ENCODE results near the gene OPN1MW3.
"Not testable (repeated sequence)": the region's sequence is repeated elsewhere in the genome, so short reads cannot be mapped to it uniquely, and the experiment has no call there.

Gene OPN1MW3

DNA sequence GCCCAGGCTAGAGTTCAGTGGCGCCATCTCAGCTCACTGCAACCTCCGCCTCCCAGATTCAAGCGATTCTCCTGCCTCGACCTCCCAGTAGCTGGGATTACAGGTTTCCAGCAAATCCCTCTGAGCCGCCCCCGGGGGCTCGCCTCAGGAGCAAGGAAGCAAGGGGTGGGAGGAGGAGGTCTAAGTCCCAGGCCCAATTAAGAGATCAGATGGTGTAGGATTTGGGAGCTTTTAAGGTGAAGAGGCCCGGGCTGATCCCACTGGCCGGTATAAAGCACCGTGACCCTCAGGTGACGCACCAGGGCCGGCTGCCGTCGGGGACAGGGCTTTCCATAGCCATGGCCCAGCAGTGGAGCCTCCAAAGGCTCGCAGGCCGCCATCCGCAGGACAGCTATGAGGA lies at the start of gene OPN1MW3:
Gene OPN1MW3, plus strand, starts transcription at position 301 of the 400 bp plus-strand sequence. Its CDS starts 38 bp downstream, at position 339.
- not testable (repeated sequence) for DNase-seq

DNA sequence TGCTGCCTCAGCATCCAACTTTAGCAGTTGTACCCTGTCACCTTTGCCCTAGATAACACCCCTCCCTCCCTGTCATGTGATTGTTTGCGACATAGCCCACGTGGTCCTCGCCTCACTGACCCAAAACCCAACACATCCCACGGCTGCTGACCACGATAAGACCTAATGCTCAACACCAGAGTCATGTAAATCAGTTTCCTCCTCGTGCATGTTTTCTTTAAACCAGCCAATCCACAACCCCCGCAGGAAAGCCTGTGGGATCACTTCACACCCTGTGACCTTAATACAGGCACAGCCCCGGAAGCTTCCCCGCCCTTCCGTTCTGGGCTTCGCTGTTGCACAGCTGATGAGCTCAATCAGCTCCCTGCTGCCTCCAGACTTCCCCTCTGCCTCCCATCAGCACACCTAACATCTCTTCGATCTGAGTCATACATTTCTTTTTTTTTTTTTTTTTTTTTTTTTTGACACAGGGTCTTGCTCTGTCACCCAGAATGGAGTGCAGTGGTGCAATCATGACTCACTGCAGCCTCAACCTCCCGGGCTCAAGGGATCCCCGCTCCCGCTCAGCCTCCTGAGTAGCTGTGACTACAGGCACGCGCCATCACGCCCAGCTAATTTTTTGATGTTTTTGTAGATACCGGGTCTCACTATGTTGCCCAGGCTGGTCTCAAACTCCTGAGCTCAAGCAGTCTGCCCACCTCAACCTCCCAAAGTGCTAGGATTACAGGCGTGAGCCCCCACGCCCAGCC lies 47.5 kb upstream of the OPN1MW3 start:
- not testable (repeated sequence) for DNase-seq

DNA sequence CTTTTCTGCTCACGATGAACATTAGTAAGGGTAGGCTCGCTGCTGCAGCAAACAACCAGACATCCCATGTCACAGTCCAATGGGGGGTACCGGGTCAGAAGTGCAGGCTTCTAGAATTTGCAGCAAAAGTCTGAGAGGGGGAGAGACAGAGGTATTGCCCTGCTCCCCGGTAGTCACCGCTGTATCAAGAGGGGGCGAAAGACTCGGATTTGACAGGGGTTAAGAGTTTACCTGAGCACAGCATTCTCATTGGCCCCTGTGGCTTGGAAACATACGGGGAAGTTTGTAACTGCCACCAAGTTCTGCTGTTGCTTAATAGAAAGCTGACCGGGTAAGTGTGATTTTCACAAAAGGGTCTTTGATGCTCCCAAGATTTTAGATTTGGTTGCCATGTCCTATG lies 46.3 kb upstream of the OPN1MW3 start:
- not testable (repeated sequence) for DNase-seq

DNA sequence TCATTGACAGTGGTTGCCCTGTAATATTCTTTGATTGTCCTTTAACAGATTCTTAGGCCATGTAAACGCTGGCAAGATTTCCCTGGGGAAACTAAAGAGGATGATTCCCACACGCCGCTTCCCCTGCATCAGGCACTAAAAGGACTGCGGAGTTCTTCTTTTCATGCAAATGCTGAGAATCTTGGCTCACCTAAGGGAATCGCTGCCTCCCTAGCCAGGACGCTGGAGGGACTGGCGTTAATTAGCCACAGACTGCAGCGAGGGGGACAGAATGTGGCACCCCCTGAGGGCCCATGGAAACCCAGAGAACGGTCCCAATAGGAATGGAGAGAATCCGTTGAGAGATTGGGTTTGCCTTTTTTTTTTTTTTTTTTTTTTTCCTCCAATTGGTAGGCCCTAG lies 45.9 kb upstream of the OPN1MW3 start:
- not testable (repeated sequence) for DNase-seq

DNA sequence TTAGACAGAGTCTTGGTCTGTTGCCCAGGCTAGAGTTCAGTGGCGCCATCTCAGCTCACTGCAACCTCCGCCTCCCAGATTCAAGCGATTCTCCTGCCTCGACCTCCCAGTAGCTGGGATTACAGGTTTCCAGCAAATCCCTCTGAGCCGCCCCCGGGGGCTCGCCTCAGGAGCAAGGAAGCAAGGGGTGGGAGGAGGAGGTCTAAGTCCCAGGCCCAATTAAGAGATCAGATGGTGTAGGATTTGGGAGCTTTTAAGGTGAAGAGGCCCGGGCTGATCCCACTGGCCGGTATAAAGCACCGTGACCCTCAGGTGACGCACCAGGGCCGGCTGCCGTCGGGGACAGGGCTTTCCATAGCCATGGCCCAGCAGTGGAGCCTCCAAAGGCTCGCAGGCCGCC lies 37.9 kb upstream of the OPN1MW3 start, which contains the start of gene OPN1MW2:
Gene OPN1MW2, plus strand, starts transcription at position 301 of the 400 bp plus-strand sequence. Its CDS starts 60 bp downstream, at position 361.
- DNase-seq, result not testable (repeated sequence)

DNA sequence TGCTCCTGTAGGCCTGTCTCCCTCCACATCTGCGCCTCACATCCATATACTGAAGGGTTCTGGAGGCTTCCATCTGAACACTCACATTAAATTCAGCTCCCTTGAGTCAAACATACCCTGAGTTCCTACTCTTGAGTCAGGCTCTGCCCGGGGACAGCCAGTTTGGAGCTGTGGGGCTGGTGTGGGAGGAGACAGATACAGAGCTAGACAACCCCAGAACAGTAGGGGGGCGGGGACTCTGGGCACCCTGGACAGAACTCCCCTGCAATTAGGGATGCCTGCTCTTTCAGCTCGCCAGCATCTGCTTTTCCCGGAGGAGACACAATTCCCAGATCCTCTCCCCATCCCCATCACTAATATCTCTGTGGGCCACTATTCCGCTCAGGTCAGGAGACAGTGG lies 32.1 kb upstream of the OPN1MW3 start:
- DNase-seq, result not testable (repeated sequence)

DNA sequence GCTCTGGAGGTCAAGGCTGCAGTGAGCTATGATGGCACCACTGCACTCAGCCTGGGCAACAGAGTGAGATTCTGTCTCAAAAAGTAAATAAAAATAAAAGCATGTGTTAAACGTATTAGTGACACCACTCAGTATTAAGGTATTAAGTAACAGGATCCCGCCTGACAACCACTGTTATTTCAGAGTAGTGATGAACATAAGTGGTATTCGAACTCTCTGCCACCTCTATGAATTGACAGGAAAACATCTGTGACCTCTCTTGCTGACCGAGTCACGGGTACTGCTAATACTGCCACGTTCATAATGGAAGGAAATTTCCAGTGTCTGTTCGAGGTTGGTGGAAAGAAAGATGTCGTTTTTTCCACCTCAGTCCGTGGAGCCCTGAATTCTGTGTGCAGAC lies 30.7 kb upstream of the OPN1MW3 start:
- DNase-seq, result not testable (repeated sequence)

DNA sequence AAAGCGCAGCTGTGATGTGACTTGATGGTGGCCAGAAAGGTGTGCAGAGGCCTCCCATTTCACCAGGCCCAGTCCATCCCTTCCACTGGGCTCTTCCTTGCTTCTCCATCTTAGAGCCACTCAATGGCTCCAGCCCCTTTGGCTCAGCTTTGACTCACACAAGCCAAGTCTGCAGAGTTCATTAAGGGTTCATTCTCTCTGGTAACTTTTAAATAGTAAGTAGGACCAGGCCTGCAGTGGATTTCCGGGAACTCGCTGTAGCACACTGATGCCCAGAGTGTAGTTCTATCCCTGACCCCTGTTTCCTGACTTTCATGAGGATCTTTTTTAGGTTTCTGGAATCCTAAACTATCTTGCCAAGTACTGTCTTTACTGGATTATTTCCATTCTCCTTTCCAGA lies 25.9 kb upstream of the OPN1MW3 start:
- DNase-seq, result not testable (repeated sequence)

DNA sequence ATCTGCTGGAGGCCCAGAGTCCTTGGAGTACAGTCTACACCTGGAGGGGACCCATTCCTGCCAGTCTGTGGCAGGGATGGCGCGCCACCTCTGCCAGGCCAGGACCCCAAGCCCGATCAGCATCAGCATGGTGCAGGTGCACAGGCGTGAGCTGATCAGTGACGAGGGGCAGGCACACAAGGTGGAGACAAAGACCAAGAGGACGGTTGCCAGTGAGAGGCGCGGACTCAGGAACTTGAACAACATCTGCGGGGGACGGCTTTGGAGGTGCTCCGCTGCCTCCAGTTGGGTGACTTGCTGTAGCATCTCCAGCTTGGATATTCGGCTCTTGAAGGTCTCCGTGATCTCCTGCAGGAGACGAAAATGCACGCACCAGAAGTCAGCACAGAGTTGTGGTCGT lies 23.8 kb upstream of the OPN1MW3 start:
- not testable (repeated sequence) for DNase-seq

DNA sequence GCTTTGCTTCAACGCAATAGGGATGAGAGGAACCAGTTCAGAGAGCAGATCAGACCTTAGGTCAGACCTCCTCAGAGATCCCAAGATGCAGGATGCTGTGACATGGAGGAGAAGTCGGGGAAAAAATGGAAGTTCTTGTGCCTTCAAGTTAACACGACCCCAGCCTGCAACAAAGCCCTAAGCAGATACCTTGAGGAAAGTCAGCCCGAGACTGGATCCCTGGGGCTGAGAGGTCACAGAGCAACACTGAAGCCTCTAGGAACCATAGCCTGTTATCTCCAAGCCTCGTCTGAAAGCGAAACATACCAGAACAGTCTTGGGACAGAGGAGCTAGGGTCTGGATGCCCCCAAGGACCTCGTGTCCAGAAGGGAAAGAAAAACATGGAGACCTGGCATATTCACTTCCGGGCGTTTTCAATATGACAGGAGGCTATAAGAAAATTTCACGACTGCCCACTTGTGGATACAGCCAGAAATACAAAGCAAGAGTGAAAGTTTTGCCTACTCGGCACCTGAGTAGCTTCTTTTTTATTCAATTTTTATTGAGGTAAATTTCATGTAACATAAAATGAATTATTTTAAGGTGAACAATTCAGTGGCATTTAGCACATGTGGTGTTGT lies 18.3 kb upstream of the OPN1MW3 start:
- not testable (repeated sequence) for DNase-seq

DNA sequence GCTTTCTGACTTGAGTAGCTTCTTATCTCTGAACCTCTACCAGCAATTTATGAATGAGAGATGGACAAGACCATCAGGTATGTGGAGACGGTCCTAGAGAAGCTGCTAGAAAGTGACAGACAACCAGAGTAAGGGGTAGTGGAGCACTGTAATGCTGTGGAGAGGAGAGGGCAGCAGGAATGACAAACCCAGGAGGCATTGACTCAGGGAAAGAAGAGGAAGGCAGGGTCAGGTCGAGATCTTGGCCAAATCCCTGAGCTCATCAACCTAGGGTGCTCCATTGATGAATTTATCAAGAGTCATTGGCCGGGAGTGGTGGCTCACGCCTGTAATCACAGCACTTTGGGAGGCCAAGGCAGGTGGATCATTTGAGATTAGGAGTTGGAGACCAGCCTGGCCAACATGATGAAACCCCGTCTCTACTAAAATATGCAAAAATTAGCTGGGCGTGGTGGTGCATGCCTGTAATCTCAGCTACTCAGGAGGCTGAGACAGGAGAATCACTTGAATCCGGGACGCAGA lies 17.3 kb upstream of the OPN1MW3 start:
- DNase-seq, result not testable (repeated sequence)

DNA sequence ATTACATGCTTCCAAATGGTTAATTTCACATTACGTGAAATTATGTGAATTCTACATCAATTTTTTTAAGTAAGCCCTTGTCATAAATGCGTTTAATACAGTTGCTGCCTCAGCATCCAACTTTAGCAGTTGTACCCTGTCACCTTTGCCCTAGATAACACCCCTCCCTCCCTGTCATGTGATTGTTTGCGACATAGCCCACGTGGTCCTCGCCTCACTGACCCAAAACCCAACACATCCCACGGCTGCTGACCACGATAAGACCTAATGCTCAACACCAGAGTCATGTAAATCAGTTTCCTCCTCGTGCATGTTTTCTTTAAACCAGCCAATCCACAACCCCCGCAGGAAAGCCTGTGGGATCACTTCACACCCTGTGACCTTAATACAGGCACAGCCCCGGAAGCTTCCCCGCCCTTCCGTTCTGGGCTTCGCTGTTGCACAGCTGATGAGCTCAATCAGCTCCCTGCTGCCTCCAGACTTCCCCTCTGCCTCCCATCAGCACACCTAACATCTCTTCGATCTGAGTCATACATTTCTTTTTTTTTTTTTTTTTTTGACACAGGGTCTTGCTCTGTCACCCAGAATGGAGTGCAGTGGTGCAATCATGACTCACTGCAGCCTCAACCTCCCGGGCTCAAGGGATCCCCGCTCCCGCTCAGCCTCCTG lies 9.9 kb upstream of the OPN1MW3 start:
- not testable (repeated sequence) for DNase-seq

DNA sequence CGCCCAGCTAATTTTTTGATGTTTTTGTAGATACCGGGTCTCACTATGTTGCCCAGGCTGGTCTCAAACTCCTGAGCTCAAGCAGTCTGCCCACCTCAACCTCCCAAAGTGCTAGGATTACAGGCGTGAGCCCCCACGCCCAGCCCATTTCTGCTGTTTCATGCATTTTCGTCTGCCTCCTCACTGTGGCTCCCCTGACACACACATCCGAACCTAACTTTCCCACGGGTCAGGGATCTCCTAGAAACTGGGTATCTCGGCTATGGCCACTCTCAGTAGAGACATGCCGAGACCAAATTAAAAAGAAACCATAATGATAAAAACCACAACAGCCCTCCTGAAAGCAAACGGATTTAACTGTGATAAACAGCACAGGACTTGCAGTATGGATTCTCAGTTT lies 9.3 kb upstream of the OPN1MW3 start:
- not testable (repeated sequence) for DNase-seq

DNA sequence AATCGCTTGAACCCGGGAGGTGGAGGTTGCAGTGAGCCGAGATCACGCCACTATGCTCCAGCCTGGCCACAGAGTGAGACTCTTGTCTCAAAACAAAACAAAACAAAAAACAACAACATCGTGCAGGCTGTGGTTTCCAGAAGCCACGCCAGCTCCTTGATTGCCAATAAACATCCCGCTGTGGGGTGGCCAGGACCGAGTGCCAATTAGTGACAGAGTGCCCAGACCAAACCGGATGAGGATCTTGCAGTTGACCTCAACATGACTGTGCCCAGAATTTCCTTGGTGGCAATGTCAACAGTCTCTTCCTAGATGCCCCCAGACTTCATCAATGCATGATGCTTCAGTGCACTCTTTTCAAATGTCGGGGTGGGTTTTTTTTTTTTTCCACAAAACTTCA lies 1.3 kb downstream of the OPN1MW3 start:
- DNase-seq, result not testable (repeated sequence)

DNA sequence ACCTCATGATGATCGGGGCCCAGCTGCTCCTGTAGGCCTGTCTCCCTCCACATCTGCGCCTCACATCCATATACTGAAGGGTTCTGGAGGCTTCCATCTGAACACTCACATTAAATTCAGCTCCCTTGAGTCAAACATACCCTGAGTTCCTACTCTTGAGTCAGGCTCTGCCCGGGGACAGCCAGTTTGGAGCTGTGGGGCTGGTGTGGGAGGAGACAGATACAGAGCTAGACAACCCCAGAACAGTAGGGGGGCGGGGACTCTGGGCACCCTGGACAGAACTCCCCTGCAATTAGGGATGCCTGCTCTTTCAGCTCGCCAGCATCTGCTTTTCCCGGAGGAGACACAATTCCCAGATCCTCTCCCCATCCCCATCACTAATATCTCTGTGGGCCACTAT lies 5.7 kb downstream of the OPN1MW3 start:
- not testable (repeated sequence) for DNase-seq

DNA sequence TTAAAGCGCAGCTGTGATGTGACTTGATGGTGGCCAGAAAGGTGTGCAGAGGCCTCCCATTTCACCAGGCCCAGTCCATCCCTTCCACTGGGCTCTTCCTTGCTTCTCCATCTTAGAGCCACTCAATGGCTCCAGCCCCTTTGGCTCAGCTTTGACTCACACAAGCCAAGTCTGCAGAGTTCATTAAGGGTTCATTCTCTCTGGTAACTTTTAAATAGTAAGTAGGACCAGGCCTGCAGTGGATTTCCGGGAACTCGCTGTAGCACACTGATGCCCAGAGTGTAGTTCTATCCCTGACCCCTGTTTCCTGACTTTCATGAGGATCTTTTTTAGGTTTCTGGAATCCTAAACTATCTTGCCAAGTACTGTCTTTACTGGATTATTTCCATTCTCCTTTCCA lies 11.9 kb downstream of the OPN1MW3 start:
- not testable (repeated sequence) for DNase-seq

DNA sequence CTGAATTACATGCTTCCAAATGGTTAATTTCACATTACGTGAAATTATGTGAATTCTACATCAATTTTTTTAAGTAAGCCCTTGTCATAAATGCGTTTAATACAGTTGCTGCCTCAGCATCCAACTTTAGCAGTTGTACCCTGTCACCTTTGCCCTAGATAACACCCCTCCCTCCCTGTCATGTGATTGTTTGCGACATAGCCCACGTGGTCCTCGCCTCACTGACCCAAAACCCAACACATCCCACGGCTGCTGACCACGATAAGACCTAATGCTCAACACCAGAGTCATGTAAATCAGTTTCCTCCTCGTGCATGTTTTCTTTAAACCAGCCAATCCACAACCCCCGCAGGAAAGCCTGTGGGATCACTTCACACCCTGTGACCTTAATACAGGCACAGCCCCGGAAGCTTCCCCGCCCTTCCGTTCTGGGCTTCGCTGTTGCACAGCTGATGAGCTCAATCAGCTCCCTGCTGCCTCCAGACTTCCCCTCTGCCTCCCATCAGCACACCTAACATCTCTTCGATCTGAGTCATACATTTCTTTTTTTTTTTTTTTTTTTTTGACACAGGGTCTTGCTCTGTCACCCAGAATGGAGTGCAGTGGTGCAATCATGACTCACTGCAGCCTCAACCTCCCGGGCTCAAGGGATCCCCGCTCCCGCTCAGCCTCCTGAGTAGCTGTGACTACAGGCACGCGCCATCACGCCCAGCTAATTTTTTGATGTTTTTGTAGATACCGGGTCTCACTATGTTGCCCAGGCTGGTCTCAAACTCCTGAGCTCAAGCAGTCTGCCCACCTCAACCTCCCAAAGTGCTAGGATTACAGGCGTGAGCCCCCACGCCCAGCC lies 27.3 kb downstream of the OPN1MW3 start:
- not testable (repeated sequence) for DNase-seq

DNA sequence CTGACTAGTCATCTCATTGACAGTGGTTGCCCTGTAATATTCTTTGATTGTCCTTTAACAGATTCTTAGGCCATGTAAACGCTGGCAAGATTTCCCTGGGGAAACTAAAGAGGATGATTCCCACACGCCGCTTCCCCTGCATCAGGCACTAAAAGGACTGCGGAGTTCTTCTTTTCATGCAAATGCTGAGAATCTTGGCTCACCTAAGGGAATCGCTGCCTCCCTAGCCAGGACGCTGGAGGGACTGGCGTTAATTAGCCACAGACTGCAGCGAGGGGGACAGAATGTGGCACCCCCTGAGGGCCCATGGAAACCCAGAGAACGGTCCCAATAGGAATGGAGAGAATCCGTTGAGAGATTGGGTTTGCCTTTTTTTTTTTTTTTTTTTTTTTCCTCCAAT lies 29.0 kb downstream of the OPN1MW3 start:
- not testable (repeated sequence) for DNase-seq

DNA sequence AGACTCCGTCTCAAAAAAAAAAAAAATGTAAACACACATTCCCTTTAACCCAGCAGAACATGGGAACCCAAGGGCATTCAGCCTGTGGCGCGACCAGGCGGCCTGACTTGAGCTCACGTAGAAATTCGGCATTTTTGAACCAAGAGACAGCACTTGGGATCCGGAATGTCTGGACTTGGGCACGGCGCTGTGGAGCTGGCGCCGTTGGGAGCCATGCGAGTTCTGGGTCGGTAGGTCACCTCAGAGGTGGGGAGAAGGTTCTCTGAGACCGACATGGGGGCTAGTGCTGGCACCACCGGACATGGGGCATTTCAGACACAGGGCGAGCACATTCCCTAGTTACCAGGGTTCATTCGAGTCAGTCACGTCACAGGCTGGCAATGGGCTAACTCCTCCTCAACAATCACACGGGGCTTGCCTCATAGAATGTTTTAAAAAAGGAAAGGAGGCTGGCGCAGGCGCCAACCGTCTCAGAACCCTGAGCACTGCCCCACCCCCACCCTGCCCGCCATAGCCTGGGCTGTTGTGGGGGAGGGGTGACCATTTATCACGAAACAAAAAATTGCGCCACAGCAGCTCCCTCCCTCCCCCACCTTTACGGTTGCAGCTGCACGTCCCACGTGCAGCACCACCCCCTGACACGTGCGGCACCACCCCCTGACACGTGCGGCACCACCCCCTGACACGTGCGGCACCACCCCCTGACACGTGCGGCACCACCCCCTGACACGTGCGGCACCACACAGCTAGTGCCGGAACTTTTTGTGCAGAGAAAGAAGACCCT lies 37.6 kb downstream of the OPN1MW3 start, which contains the start of gene TEX28:
Gene TEX28, minus strand, starts transcription at position 334 of the 784 bp plus-strand sequence. CDS start 3,007 bp downstream, outside the sequence.
- DNase-seq, result no peak

DNA sequence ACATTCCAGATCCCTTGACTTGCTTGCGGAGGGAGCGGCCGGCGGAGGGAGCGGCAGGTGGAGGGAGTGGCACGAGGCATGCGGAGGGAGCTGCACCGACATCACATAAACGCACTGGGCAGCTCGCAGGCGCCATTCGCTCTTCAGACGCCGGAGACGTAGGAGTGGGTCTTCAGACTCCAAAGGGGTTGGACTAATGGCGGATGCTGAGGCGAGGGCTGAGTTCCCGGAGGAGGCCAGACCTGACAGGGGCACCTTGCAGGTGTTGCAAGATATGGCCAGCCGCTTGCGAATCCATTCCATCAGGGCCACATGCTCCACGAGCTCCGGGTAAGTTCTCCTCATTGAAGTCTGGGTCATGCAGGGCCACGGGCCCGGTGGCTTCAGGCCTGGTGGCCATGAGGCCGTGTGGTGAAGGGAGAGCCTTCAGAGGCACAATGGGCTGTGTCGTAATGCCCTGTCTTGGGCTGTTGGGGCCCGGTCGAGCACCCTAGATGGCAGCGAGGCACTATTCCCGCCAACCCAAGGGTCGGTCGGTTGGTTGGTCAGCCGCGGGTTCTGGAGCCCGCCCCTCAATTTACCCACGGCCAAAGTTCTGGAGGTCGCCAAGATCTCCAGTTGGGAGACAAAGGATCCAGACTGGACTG lies 38.4 kb downstream of the OPN1MW3 start, which contains the start of gene TKTL1:
Gene TKTL1, plus strand, starts transcription at position 132 of the 647 bp plus-strand sequence. Its CDS starts 65 bp downstream, at position 197.
- no peak for DNase-seq

DNA sequence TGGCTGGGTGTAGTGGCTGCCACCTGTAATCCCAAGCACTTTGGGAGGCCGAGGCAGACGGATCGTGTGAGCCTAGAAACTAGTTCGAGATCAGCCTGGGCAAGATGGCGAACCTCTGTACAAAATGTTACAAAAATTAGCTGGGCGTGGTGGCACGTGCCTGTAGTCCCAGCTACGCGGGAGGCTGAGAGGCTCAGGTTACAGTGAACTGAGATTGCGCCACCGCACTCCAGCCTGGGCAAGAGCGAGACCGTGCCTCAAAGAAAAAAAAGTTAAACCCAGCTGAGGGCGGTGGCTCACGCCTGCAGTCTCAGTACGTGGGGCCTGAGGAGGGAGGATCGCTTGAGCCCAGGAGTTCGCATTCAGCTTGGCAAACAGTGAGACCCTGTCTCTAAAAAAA lies 39.3 kb downstream of the OPN1MW3 start:
- no peak for DNase-seq

Measured in GDM1 (cell line).